GM12801 (cell line): ENCODE measurements around the gene GALNT14.

Source experiments
- TF ChIP-seq, protein P1 (sequence below): IDR thresholded peaks from one replicate; pipeline ENCODE4 v1.5.1; 2011; ENCODE audit warnings: control low read depth; ENCODE audit not compliant: insufficient read length; ENCODE audit errors: extremely low read depth

The GALNT14 gene

DNA sequence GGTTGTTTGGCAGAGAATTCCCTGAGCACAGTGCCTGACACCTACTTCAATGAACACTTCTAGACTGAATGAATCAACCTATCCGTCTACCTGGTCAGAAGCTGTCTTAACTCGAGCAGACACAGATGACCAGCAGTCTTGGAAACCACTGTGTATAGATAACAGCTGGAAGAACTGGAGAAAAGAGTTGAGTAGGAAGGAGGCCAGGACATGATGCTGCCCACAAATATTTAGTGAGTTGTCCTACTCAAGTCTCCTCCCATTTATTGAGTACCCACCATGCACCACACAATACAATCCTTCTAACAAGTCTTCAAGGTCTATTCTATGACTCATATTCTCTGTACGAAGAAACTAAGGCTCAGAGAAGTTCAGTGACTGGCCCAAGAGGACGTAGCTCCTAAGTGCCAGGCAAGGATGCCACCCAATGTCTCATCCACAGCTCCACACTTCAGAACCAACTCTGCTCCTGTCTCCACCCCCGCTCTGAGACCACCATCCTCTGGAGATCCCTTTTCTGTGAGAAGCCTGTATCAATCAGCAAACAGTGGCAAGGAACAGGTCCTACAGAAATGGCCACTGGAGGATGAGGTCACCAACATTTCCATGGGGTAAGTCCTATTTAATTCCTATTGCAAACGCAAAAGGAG lies 62.2 kb downstream of the GALNT14 start:
- TF ChIP-seq, protein P1, sequence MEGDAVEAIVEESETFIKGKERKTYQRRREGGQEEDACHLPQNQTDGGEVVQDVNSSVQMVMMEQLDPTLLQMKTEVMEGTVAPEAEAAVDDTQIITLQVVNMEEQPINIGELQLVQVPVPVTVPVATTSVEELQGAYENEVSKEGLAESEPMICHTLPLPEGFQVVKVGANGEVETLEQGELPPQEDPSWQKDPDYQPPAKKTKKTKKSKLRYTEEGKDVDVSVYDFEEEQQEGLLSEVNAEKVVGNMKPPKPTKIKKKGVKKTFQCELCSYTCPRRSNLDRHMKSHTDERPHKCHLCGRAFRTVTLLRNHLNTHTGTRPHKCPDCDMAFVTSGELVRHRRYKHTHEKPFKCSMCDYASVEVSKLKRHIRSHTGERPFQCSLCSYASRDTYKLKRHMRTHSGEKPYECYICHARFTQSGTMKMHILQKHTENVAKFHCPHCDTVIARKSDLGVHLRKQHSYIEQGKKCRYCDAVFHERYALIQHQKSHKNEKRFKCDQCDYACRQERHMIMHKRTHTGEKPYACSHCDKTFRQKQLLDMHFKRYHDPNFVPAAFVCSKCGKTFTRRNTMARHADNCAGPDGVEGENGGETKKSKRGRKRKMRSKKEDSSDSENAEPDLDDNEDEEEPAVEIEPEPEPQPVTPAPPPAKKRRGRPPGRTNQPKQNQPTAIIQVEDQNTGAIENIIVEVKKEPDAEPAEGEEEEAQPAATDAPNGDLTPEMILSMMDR: no peak

DNA sequence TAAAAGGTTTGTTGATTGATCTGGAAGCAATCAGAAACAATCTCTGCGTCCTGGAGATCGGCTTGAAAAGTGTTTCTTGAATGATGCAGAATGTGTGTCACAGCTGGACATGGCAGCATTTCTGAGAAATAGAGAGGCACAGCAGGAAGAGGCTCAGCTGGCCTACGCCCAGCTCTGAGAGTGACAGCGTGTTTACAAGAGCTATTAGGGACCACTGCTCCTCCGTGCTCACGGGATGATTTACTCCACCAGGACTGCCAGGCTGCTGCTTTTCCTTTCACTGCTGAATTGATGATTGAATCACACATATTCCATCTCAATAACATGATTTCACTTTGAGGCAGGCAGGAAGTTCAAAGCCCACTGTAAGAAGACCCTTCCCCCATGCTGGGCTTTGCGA lies 62.8 kb downstream of the GALNT14 start:
- TF ChIP-seq, protein P1: no peak

DNA sequence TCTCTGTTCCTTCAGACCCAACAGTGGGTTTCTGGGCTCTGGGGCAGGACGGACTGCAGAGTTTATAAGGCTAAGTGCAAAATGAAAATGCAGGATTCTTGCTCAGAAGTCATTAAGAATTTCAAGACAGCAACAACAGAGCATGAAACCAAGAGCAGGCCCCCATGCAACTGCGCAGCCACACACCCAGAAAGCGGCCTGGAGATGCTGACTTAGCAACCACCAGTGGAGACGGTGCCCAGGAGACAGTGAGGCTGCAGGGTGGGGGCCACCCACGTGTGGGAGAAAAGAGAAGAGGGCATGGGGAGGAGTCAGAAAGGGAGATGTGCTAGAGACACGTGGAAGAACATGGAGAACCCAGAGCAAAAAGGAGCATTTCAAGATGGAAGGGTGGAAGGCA lies 66.5 kb downstream of the GALNT14 start:
- TF ChIP-seq, protein P1: no peak

DNA sequence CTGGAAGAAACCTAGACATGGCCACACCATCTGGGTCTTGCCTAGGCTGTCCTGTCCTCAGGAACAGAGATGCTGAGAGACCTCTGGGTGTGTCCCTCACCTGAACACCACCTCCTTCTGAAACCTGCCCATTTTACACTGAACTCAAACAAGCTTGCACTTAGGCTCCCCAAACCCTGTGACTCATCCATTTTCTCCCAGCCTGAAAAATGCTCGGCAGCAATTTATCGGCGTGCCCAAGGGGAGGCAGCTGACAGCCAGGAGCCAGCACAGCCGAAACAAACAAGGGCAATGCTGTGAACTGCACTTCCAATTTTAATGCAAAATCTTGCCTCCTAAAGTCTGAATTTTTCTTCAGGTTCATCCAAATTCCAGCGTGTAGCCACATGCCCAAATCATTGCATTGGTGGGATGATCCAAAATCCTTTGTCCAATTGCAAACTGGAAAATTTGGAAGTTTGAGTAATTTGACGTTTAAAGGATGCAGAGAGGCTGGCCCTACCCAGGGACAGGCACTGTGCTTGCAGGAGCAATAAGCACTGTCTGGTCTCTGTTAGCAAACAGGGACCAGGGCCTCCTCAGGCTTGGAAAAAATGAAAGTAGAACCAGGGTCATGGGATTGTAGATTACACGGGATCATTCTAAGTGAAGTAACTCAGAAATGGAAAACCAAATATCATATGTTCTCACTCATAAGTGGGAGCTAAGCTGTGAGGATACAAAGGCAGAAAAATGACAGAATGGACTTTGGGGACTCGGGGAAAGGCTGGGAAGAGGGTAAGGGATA lies 67.7 kb downstream of the GALNT14 start:
- TF ChIP-seq, protein P1: no peak

DNA sequence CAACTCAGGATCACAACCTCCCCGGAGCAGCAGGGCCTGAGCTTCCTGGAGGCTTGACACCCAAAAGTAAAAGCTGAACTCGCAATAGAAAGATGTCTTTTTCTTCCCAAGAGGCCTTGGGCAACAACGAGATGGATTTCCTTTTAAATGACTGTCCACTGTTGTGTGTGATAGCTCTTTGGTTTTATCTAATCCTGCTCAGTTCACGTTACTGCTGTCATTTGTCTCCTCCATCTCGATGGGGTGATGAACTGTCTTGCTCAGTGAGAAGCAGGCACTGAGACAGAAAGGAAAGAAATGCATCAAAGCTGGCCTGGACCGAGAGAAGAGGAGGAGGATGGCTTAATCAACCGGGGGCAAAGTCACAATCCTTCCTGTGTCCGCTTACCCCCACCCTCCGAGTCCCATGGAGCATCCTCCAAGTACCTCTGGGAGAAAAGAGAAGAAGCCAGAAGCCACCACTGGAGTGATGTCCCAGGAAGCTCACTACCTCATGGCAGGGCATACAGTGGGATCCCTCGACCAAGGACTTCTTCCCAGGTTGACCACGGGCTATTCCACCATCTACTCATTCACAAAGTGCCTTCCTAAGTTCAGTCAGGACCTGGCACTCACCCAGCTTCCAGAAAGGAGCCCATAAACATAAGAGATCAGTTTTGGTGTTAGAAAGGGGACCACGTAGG lies 68.5 kb downstream of the GALNT14 start:
- TF ChIP-seq, protein P1: no peak

DNA sequence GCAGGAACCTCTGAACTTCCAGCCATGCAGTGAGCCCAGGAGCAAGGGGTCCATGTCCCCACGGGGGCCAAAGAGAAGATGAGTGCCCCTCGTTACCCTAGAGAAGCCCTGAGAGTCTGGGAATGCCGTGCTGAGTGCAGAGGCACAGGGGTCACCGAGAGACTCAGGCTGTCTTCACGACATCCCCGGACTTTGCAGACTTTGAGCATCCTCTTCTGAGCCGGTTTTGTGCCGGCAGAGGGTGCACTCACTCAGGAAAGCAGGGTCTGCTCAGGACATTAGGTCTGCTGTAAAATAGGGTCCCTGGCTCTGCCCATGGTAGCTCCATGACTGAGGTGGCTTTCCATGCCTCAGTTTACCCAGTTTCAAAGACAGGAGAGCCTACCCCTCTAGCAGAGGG lies 71.0 kb downstream of the GALNT14 start:
- TF ChIP-seq, protein P1: no peak

DNA sequence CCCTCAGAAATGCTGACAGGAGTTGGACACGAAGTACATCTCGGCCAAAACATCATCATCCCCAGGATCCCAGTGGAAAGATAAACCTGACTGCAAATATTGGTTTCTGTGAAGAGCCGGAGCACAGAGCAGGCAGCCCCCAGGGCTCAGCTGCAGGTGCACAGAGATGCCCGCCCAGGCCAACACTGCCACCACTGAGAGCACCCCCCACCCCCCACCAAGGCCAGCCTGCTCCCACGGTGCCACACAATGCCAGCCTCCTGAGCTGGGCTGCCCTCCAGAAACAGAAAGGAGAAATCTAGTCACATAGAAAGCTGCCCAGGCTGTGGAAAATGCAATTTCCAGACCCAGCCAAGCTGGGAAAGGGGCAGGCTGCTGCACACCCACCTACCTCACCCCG lies 71.7 kb downstream of the GALNT14 start:
- TF ChIP-seq, protein P1: no peak
